Endodermal cell (in vitro differentiated cells): ENCODE measurements around the gene MRFAP1L1. TPM values are rescaled to one million over a fixed set of nuclear protein-coding genes. Genes with fewer than 3 reads are reported as not detected.

Experiments
- DNase-seq: peaks from one replicate; pipeline ENCODE4 v3.0.0-alpha.2; 2017
- H3K27ac ChIP-seq: 2 replicates; pipeline ENCODE4 v1.5.1; 2013; ENCODE audit warnings: mild to moderate bottlenecking, low read depth, low read length, moderate library complexity
- H3K27me3 ChIP-seq: 2 replicates; pipeline ENCODE4 v1.6.1; 2013; ENCODE audit warnings: mild to moderate bottlenecking, low read length, moderate library complexity; ENCODE audit not compliant: insufficient read depth, control insufficient read depth, poor library complexity, severe bottlenecking
- H3K36me3 ChIP-seq: 2 replicates; pipeline ENCODE4 v1.7.0; 2013; ENCODE audit warnings: mild to moderate bottlenecking, low read length, moderate library complexity; ENCODE audit not compliant: control insufficient read depth, insufficient read depth
- H3K4me1 ChIP-seq: one replicate; pipeline ENCODE4 v1.7.0; 2013; ENCODE audit warnings: low read length; ENCODE audit not compliant: control insufficient read depth, insufficient read depth
- H3K4me3 ChIP-seq: 2 replicates; pipeline ENCODE4 v1.5.1; 2013; ENCODE audit warnings: mild to moderate bottlenecking, low read length, moderate library complexity
- H3K9ac ChIP-seq: 2 replicates; pipeline ENCODE4 v1.6.1; 2013; ENCODE audit warnings: mild to moderate bottlenecking, low read length, moderate library complexity; ENCODE audit not compliant: poor library complexity, severe bottlenecking; ENCODE audit errors: extremely low read depth
- H3K9me3 ChIP-seq: 2 replicates; pipeline ENCODE4 v1.6.1; 2013; ENCODE audit warnings: mild to moderate bottlenecking, low read length, moderate library complexity; ENCODE audit not compliant: control insufficient read depth
- H3K27ac Mint-ChIP-seq: 2 replicates; pipeline ENCODE4 v1.8.0; 2020; ENCODE audit warnings: mixed read lengths
- H3K27me3 Mint-ChIP-seq: 2 replicates; pipeline ENCODE4 v1.8.0; 2021; ENCODE audit warnings: mild to moderate bottlenecking, mixed read lengths; ENCODE audit not compliant: insufficient read depth
- H3K36me3 Mint-ChIP-seq: 2 replicates; pipeline ENCODE4 v1.8.0; 2020; ENCODE audit warnings: low read depth, mixed read lengths
- H3K4me1 Mint-ChIP-seq: 2 replicates; pipeline ENCODE4 v1.8.0; 2020; ENCODE audit warnings: mixed read lengths
- H3K4me3 Mint-ChIP-seq: 2 replicates; pipeline ENCODE4 v1.8.0; 2020; ENCODE audit warnings: mild to moderate bottlenecking, moderate library complexity, mixed read lengths
- H3K9me3 Mint-ChIP-seq: 2 replicates; pipeline ENCODE4 v1.8.0; 2020; ENCODE audit warnings: mild to moderate bottlenecking, mixed read lengths
- WGBS, 2 experiments: methylation state at CpG; one replicate each; pipeline versions ENCODE4 v1.1.5 to v1.1.7; 2013; ENCODE audit warnings: missing lambda C conversion rate in 2 of 2, mixed read lengths in 1 of 2; ENCODE audit not compliant: insufficient coverage in 1 of 2, insufficient read length in 1 of 2; 5-methylcytosine and 5-hydroxymethylcytosine counted together
- total RNA-seq, 2 donors: library from RNA; stranded (reverse); fragmentation: NEBNext Ultra II Directional in 1 of 2; extraction: Animal tissue kit (Norgen Biotek cat#: 25700) in 1 of 2; gene quantifications; 2 replicates in 1 of 2; 3 replicates in 1 of 2; pipeline ENCODE4 v1.2.1, GENCODE V29; 2021
- TF ChIP-seq, protein P1 (sequence below): fragments of 200-600 bp; sonication (generic); conservative IDR thresholded peaks from 2 replicates; pipeline ENCODE4 v1.5.0; 2021; ENCODE audit warnings: antibody characterized with exemption, mild to moderate bottlenecking

Gene MRFAP1L1
- total RNA-seq, 2 donors from 2014 or later, result 45.0 to 50.2 TPM

DNA sequence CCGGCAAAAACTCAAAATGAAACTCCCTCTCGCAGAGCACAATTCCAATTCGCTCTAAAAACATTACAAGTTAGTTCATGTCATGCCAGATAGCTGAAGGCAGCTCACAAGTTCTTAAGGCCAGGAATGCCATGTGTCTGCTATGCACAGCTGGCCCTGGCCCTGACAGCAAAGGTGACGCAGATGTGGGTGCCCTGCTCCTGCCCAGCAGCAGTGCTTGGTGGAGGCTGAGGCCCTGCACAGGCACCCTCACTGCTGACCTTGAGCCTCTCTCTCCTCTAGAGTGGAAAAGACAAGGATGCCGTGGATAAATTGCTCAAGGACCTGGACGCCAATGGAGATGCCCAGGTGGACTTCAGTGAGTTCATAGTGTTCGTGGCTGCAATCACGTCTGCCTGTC, 13.1 kb downstream of the MRFAP1L1 start:
- DNase-seq, result no peak
- peaks cover 20% of the 10 kb centered on the region for H3K36me3 Mint-ChIP-seq

DNA sequence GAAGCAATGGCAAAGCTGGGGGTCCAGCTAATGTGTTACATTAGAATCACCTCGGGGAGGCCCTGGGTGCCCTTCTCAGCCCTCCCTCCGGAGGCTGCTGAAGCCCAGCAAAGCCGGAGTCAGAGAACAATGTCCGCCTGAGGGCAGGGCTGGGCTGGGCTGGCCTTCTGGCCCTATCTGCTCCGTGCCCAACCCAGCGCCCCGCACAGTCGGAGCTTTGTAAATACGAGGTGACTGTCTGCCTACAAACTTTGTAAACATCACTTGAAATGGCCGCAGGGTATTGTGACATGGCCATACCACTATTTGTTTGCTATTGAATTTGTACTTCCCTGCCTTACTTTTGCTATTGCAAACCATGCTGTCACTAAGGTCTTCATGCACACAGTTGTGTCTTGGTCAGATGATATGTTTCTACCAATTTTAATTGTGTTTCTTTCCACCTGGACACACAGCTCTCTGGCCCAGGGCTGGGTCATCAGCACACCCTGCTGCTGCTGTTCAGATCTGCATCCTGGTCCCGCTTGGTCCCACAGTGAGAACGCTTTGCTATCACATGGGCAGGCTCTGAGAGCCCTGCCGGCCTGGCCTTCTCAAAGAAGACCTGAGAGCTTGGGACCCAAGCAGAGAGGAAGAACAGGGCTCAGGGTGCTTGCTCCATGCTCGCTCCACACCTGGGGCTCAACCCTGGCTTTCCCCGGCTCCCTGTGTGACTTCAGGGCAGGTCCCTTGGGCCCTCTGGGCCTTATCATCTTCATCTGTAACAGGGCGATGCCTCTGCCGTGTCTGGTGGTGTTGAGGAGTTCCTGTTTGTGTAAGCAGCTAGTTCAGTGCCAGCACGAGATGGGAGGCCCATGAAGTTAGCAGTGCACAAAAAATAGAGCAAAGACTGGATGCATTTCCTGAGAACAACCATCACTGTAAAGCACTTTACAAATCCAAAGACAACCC, 13.7 kb downstream of the MRFAP1L1 start:
- H3K36me3 Mint-ChIP-seq, result peaks cover 17% of the 10 kb centered on the region
- H3K27ac Mint-ChIP-seq, result no peak overlapping the region
- WGBS, 2 experiments, result 90 to 95% methylated on average over 14 to 18 of the region's 18 CpGs
- H3K4me1 ChIP-seq, result no peaks in the 10 kb centered on the region
- TF ChIP-seq, protein P1, sequence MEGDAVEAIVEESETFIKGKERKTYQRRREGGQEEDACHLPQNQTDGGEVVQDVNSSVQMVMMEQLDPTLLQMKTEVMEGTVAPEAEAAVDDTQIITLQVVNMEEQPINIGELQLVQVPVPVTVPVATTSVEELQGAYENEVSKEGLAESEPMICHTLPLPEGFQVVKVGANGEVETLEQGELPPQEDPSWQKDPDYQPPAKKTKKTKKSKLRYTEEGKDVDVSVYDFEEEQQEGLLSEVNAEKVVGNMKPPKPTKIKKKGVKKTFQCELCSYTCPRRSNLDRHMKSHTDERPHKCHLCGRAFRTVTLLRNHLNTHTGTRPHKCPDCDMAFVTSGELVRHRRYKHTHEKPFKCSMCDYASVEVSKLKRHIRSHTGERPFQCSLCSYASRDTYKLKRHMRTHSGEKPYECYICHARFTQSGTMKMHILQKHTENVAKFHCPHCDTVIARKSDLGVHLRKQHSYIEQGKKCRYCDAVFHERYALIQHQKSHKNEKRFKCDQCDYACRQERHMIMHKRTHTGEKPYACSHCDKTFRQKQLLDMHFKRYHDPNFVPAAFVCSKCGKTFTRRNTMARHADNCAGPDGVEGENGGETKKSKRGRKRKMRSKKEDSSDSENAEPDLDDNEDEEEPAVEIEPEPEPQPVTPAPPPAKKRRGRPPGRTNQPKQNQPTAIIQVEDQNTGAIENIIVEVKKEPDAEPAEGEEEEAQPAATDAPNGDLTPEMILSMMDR, result no peak
- no peak overlapping the region for H3K4me3 ChIP-seq
- no peak overlapping the region for H3K4me3 Mint-ChIP-seq
- H3K27me3 ChIP-seq, result no peaks in the 10 kb centered on the region
- no peak overlapping the region for H3K27ac ChIP-seq
- H3K9ac ChIP-seq, result no peak overlapping the region
- H3K9me3 Mint-ChIP-seq, result no peaks in the 10 kb centered on the region
- no peaks in the 10 kb centered on the region for H3K4me1 Mint-ChIP-seq
- H3K27me3 Mint-ChIP-seq, result no peaks in the 10 kb centered on the region
- peak; percentile 44 for DNase-seq
- H3K9me3 ChIP-seq, result no peaks in the 10 kb centered on the region
- H3K36me3 ChIP-seq, result peaks cover 18% of the 10 kb centered on the region

More for the DNA sequence above, 13.1 kb downstream of the MRFAP1L1 start:
- TF ChIP-seq, protein P1, result no peak
- Histone ChIP-seq H3K4me1 (no peaks in the 10 kb centered on the region), H3K27me3 (no peaks in the 10 kb centered on the region), H3K36me3 (peaks cover 20% of the 10 kb centered on the region), H3K4me3 (no peak overlapping the region), H3K27ac (no peak overlapping the region), H3K9me3 (no peaks in the 10 kb centered on the region), H3K9ac (no peak overlapping the region)
- WGBS, 2 experiments, result 92 to 95% methylated on average over 7 to 8 of the region's 8 CpGs
- no peak overlapping the region for H3K27ac Mint-ChIP-seq
- no peaks in the 10 kb centered on the region for H3K27me3 Mint-ChIP-seq
- no peak overlapping the region for H3K4me3 Mint-ChIP-seq
- H3K4me1 Mint-ChIP-seq, result no peaks in the 10 kb centered on the region
- H3K9me3 Mint-ChIP-seq, result peaks cover 3% of the 10 kb centered on the region

DNA sequence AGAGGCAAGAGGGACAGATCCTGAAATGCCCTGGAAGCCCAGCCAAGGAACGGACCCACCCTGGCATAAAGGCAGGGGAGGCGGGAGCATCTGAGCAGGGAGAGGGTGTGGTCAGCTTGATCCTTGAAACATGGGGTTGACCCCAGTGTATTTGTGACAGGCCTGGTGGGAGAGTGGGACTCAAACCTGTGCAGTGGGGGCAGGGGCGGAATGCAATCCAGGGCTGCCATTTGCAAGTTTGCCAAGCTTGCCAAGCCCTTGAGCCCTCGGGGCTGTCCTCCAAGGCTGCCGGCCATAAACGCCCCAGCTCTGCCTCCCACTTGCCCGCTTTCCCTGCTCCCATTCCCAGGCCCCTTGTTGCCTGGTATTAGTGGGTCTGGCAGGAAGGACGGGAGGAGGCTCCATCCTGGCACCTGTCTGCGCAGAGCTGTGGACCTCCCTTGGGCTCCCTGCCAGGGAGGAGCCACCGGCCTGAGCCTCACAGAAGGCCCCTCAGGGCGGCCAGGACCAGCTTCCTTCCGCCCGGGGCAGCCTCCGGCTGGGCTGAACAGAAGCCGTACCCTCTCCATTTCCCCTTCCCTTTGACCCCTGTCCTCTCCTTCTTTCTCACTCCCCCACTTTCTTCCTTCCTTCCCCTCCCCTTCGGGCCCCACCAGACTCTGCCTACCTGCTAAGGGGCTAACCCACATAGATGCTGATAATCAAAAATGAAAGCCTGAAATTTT, 15.3 kb downstream of the MRFAP1L1 start:
- H3K4me3 Mint-ChIP-seq, result no peak overlapping the region
- no peaks in the 10 kb centered on the region for H3K27me3 ChIP-seq
- no peak overlapping the region for H3K9ac ChIP-seq
- H3K27me3 Mint-ChIP-seq, result no peaks in the 10 kb centered on the region
- H3K4me1 ChIP-seq, result no peaks in the 10 kb centered on the region
- H3K4me1 Mint-ChIP-seq, result peaks cover 2% of the 10 kb centered on the region
- H3K27ac ChIP-seq, result no peak overlapping the region
- H3K9me3 ChIP-seq, result no peaks in the 10 kb centered on the region
- H3K27ac Mint-ChIP-seq, result no peak overlapping the region
- peaks cover 3% of the 10 kb centered on the region for H3K36me3 ChIP-seq
- TF ChIP-seq, protein P1, result no peak
- peaks cover 3% of the 10 kb centered on the region for H3K36me3 Mint-ChIP-seq
- H3K4me3 ChIP-seq, result no peak overlapping the region
- DNase-seq, result no peak
- H3K9me3 Mint-ChIP-seq, result no peaks in the 10 kb centered on the region
- WGBS, 2 experiments, result 89 to 90% methylated on average over 6 to 16 of the region's 16 CpGs
